Amniotic epithelial cell (primary cell): ENCODE data around the gene MLLT6.

Experiments
- DNase-seq: peaks from one replicate; pipeline ENCODE4 v3.0.0-alpha.2; 2010; ENCODE audit warnings: low read depth

MLLT6 gene

DNA sequence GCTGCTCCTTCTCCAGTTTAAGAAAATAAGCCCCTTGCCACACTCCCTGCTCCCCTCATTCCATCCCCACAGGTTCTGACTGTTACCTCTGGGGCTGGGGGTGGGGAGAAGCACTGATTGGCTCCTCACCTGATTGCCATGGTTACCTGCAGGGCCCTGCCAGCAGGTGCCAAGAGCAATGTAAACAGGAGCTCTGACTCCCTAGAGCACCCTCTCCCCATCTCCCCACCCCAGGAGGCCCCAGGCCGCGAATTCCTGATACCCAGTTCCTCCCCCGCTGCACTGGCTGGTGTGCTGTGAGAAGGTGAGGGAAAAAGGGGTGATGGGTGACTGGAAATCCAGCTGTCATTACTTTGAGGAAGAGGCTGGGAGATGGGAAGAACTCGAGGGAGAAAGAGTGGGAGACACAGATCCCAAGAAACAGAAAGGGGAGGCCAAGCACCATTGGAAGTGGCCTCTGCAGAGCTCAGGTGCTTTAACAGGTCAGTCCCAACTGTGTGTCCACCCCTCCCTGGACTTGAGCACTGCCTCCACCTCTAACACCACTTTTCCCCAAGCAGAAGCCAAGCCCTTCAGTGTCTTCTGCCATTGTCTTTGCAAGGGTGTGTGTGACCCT is 38.6 kb downstream of the MLLT6 start:
- DNase-seq = no peak

DNA sequence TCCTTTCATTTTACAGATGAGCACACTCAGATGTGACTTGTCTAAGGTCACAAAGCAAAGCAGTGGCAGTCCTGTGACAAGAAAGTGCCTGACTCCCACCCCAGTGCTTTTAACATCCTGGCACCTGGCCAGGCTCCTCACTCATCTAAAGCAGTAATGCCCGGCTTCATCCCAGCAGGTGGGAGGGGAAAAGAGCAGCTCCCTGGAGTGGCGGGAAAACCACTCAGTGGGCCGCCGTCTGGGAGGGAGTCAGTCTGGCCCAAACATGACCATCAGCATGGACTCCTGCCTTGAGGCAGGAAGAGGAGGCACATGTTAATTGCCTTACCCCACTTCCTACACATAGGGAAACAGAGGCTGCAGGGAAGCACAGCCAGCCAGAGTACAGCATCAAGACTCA is 40.5 kb downstream of the MLLT6 start:
- DNase-seq = no peak

DNA sequence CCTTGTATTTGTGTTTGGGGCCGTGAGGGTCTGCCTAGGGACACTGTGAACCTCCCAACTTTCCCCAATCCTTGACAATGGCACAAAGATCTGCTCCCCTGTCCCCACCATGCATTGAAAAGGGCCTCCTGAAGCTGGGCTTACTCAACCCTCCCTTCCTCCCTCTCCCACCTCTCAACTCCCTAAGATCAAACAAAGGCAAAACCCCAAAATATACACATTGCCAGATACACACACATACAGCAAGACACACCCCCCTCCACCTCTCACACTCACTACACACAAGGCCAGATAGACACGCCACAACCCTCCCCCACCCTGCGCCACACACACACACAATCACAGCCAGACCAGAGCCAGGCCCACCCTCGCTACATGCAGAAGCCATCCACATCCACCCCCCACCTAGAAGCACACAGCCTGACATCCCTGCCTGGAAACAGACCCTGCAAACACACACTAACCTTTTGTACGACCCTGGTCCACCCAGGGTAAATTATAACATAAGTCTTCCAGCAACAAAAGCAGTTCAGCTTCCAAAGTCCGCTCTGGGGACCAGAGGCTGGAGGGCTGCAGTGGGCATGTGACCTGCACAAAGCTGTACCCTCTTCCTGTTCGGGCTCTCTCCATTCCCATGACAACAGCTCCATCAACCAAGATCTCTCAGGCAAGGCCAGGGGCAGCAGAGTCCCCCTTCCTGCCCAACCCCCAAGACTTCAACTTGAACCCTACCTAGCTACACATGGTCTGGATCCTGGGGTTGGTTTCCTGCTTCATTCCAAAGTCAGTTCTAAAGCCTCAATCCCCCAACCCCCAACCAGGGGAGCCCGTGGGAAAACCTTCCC is 41.2 kb downstream of the MLLT6 start:
- no peak for DNase-seq

DNA sequence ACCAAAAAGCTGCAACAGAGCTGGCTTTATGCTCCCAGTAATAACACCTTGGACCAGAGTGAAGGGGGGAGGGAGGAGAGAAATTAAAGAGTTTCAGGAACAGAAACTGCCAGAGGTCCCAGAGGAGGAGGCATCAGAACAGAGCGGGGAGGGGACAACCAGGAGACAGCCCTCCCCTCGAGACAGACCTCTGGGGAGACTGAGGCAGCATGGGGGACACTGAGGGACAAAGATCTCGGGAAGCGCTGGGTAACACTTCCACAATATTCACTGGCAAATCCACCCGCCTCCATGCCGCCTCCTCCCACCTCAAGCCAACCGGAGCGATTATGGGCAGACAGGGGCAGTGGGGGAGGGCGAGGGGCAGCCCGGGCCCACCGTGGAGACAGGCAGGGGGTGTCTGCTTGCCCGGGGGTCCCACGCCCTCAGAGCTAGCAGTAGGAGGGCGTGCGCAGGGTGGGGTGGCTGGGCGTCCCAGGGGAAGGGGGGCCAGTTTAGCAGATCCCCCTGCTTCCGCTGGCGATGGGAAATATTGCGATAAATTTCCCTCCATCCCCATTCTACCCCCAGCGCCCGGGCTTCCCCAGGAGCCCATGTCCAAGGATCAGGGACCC is 41.9 kb downstream of the MLLT6 start:
- no peak for DNase-seq

DNA sequence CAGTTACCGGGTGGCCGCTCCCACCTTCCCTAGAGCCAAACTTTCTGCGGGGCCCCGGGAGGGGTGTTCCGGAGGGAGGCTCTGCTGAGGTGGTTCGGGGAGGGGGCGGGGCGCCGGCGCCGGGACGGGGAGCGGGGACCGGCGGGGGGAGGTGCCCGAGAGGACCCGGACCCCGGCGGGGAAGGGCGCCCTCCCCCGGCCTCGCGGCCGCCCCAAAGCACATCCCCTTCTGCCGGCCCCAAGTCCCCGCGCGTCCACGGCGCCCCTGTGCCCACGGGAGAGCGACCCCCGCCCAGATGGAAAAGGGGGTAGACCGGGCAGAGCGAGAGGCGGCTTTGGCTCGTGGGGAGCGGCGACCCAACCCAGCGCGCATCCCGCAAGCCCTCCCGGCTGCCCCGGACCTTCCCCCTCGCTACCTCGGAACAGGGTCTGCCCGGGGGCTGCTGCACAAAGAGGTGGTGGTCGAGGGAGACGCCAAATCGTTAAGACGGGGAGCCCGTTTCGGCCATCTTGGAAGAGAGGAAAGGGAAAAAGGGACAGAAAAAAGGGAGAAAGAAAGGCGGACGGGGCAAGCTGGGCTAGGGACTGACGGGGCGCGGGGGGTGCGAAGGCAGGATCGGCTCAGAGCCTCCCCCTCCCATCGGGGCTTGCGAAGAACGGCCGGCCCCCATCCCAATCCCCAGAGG is 42.5 kb downstream of the MLLT6 start:
- DNase-seq = no peak

DNA sequence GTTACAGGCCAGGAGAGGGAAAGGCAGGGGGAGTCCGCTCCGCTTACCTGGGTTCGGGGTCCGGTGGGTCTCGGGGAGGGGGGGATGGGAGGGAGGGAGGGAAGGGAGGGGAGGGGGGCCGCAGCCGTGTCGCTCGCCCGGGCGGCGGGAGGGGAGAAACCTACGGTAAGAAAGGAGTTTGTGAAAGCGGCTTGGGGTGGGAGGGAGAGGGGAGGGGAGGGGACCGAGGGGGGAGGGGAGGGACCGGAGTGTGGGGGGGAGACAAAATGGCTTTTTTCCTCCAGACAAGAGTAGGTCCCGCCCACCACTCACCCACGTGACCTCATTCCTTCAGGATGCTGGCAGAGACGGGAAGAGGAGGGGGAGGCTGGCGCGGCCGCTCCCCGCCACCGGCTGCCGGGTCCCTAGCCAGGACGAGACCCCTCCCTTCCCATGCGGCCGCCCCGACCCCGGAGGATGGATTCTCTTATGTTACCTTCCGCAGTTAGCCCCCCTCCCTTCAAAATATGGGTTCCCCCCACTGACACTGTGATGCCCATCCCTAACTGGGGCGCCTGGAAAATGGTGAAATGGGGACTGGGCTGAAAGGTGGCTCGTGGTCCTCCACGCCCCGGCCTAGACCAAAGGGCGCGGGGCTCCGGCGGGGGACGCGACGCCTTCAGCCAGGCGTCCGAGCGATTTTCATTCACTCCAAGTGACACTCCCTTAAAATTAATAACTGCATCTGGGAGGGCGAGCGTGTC is 43.2 kb downstream of the MLLT6 start, which contains the start of gene PCGF2:
TSS of gene PCGF2 (minus strand) at position 188 of the 743 bp plus-strand sequence. CDS start 7,934 bp downstream, outside the sequence.
- DNase-seq = peak; percentile 88

DNA sequence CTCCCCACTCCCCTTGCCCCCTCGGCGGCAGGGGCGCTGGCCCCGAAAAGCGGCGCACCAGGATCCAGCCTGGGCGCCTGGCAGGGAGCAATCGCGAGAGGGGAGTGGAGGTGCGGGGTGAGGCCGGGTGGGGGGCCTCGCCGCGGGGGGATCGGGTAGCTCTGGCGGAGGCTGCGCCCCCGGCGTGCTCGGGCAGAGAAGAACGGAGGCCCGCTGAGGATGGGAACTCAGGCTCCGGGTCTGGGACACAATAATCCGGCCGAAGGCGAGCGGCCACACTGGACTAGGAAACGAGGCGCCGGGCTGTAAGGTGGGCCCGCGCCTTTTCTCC is 43.8 kb downstream of the MLLT6 start:
- no peak for DNase-seq

DNA sequence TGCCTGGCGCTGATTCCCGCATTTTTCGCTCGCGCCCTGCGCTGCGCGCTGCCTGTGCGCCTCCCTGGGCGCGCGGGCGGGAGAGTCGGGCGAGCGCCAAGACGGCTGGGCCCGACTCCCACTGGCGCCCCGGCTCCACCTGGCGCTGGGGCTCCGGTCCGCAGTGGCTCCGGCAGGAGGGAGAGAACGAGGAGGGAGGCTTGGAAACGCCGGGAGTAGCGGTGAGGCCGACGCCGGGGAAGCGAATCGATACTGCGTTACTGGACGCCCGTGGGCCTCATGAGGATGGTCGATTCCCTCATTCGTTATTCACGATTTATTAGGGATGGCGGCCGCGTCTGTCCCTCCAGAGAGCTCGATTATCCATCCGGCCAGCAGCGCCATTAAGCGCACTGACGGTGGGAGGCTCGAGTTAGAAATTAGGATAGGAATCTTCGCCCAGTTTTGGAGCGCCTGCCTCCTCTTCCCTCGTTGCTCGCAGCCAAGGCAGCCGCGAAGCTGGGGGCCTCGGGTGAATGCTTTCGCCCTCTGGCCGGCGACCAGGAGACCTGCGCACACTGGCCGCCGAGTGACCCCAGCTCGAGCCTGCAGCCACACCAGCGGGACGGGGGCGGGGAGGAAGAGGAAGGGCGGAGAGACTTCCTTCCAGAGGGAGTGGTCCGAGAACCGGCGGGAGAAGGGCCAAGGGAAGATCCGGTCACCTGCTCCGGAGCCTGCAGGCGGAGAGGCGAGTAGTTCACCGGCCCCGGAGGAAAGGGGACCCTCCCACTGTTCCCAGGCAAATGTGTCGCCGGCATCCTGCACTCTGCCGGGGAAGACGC is 44.4 kb downstream of the MLLT6 start:
- peak; percentile 63 for DNase-seq

DNA sequence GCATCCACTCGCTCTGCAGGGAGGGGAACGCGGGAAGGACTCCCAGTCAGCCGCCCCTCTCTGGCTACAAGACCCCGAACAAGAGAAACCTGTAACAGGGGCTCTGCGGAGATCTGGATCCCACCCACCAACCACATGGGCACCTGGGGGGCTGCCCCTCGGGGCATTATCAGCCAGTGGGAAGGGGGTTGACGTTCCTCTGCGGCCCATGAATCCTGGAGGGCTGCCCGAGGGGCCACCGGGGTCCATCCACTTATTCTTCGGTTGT is 44.9 kb downstream of the MLLT6 start:
- no peak for DNase-seq

DNA sequence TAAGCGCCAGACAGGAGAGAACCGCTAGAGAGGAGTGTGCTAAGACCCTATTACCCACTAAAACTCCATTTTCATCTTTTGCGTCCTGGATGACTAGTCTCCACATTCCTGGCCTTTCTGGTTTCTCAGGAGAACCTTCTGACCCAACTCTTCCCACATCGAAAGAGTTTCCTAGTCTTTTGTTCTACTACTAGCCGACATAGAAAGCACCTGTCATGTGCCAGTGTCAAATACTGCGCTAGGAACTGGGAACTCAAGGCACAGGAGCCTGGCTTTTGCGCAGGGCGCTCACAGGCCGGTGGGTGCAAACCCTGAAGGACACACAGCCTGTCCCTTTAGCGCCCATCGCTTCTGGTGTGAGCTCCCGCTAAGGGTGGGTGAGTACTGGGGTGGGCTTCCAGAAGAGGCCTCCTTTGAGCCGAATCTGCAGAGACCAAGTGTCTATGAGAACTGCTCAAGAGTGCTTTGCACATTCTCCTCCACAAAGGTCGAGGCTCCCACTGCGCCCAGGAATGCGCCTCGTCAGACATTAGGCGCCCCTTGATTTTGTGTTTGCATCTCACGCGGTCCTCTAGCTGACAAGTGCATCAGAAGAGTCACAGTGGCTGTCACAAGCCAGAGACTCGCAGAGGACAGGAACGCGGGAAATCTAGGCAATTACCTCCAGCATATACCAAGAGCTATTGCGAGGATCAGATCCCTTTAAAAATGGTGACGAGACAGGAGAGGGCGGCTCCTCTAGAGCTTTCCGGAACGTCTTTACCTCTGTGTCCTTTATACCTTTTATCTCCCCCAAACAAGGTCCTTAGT is 45.4 kb downstream of the MLLT6 start:
- DNase-seq = no peak

DNA sequence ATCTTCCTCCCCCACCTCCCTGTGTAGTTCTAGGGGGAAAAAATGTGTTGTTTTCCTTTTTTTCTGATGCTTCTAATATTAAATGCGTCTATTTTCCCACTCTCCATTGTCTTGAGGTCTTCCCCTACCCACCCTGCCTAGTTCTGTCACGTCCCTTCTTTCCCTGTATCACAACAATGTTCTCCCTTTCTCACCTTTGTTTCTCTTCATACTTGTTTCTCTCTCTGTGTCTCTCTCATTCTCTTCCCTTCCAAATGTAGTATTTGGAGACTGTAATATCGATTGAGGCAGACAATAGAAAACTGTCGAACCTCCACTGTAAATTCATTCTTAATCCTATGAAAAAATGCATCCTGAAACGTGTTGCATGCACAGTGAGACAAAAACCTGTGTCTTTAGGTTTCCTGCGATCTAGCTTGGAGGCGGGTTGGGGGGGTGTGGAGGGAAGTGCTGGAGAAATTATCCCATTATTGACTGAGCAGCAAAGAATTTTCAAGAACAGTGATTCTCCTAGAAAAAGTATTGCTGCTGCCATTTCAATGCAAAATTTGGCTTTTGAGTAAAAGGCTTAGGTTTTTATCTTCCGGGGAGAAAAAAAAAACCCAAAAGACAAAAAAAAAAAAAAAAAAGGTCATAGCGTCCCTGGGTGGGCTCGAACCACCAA is 46.2 kb downstream of the MLLT6 start:
- peak; percentile 27 for DNase-seq

DNA sequence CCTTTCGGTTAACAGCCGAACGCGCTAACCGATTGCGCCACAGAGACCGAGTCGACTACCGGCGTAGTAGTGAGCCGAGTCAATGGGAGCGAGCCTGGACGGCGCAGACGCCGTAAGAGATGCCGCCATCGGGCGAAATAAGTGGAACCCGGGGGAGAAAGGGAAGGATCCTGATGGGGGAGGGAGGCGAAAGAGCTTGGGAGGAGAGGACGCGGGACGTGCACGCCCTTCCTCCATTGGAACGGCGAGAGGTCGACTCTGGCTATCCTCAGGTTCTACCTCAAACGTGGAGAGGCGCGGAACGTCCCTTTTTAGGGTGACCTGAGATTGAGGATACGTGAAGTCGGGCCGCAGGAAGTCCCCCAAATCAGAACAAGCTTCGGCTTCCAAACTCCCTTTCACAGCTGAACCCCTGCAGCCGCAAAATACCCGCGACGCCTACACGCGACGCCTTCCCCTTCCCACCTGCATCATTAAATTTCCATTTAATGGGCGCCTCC is 46.8 kb downstream of the MLLT6 start:
- peak; percentile 85 for DNase-seq

DNA sequence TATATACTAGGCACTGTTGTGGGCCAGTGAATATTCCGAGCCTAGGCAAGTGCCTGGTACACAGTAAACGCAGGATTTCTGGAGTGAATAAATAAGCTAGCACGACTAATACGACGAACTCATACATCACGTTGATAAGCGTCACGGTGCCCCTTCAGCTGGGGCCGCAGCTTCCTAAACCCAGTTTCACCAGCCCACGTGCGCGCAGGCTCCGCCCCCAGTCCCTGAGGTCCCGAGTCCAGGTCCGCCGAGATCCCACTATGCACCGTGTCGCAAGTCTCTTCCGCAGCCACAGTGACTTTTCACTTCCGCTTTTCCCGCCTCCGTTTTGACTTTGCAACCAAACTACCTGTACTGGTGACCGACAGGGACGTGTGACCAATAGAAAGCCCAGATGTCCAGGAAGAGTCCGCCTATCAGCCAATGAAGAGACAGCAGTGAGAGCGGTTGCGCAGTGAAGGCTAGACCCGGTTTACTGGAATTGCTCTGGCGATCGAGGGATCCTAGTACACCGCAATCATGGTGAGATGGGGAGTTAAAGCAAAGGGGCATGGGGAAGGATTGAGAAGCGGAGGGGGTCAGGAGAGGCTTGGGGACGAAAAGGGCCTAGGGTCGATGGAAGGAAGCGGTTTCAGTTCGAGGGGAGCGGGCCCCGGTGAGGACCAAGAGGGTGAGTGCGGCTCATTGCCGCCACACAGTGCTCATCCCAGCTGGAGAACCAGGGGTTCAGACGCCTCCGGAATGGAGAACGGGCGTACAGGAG is 47.4 kb downstream of the MLLT6 start, which contains the start of gene PSMB3:
TSS of gene PSMB3 (plus strand) at position 434 of the 763 bp plus-strand sequence. CDS start at position 520, 86 bp downstream.
- DNase-seq = peak; percentile 99

DNA sequence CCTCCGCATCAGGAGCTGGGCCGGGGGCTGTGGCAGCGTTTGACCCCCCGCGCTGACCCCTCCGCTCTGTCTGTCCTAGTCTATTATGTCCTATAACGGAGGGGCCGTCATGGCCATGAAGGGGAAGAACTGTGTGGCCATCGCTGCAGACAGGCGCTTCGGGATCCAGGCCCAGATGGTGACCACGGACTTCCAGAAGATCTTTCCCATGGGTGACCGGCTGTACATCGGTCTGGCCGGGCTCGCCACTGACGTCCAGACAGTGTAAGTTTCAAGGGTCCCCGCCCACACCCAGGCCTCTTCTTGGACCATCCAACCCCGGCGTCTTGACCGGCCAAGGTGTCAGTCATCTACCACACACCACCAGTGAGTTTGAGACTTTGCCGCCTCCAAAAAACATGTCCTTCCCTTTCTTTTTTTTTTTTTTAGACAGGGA is 48.0 kb downstream of the MLLT6 start:
- no peak for DNase-seq

DNA sequence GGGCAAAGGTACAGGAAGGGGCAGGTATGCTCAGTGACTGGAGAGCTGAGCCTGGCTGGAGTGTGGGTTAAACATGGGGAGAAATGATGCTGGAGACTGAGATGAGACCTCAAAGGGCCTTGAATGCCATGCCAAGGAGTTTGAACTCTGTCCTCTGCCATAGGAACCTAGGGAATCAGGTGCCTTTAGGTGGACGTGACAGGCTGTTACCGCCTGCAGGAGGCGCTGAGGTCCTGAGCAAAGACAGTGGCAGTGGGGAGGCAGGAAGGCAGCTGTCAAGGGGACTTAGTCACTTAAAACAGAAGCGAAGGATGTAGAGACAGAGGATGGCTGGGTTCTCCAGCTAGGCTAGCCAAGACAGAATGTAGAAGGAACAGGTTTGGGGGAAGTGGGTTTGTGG is 56.5 kb downstream of the MLLT6 start:
- DNase-seq = peak; percentile 24

DNA sequence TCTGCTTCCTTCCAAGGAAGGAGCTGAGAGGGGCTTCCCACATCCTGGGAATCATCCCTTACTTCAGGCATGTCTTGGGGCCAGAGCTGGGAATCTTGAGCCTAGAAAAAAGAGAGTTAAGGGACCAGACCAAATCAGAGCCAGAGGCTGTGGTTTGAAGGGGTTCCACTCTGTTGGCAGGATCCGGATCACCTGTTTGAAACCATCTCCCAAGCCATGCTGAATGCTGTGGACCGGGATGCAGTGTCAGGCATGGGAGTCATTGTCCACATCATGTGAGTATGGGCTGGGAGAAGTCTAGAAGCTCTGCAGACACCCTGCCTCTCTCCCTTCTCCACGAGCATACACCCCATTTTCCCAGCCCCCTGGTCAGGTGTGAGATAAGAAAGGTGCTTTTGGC is 57.2 kb downstream of the MLLT6 start:
- no peak for DNase-seq

DNA sequence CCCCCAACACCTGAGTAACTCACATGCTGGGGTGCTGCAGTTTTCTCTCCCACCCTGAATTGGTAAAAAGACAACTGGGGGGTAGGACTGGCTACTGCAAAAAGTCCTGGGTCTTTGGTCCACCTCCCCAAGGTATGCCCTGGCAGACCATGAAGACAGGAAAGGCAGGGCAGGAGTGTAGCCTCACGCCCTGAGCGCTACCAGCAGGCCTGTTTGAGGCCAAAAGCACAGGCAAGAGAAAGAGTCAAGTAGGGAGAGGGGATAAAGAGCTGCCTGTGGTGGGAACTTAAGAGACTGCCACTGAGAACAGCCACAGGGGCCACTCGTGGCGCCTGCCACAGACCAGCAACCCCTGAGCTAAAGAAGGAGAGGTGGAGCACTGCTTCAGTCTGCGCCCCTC is 61.3 kb downstream of the MLLT6 start:
- no peak for DNase-seq

DNA sequence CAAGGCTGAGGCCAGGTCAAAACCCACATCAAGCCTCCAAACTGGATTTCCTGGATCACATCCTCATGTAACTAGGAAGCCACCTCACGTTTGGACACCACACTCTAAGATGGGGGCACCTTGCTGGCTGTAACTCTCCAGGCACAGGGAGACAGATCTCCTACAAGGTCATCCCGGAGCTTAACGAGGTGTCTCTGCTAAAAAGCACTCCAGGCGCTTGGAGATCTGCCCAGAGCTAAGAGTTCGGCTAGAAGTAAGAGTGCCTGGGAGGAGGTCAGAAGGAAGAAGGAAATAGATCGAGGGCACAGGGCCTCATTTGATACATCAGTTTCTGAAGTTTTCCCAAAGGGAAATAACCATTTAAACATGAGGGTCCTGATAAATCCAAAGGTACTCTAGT is 63.3 kb downstream of the MLLT6 start:
- no peak for DNase-seq

DNA sequence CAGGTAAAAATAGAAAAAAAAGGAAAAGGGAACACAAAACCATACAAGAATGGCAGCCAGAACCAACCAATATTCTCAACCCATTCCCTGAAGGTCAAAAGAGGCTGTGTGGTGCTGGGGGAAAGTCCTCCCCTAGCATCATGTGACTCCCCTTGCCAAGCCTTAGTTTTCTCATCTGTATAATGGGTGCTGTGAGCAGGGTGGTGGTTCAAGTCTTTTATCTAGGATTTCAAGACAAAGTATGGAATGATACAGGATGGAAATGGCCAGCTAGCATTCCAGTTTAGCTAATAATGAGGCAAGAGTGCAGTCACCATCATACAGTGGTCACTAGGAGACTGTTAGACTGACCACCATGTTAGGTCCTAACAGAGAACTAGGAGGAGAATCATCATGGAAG is 68.2 kb downstream of the MLLT6 start:
- no peak for DNase-seq
